ENCODE results near the gene NUP133.

DNA sequence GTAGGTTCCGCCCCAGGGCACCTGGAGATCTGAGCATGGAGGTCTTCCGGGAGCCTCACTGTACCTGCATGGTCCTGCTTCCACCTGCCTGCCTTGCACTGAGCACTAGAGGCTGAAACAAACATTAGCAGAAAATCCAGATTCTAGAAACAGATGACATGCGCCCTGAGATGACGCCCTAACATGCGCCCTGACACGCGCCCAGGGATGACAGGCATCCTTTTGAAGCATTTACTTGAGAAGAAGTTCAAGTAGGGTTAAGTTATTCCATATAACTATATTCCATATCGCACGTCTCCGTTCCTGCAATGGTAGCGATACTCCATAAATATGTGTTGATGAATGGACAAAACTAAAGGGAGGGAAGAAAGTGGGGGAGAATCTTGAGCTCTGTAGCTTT is 87.9 kb downstream of the NUP133 start:
- TF ChIP-seq GABPA (IDR thresholded peaks at IDR 0.05; ENCODE audit: low read depth): no peak
- TF ChIP-seq, protein P1, sequence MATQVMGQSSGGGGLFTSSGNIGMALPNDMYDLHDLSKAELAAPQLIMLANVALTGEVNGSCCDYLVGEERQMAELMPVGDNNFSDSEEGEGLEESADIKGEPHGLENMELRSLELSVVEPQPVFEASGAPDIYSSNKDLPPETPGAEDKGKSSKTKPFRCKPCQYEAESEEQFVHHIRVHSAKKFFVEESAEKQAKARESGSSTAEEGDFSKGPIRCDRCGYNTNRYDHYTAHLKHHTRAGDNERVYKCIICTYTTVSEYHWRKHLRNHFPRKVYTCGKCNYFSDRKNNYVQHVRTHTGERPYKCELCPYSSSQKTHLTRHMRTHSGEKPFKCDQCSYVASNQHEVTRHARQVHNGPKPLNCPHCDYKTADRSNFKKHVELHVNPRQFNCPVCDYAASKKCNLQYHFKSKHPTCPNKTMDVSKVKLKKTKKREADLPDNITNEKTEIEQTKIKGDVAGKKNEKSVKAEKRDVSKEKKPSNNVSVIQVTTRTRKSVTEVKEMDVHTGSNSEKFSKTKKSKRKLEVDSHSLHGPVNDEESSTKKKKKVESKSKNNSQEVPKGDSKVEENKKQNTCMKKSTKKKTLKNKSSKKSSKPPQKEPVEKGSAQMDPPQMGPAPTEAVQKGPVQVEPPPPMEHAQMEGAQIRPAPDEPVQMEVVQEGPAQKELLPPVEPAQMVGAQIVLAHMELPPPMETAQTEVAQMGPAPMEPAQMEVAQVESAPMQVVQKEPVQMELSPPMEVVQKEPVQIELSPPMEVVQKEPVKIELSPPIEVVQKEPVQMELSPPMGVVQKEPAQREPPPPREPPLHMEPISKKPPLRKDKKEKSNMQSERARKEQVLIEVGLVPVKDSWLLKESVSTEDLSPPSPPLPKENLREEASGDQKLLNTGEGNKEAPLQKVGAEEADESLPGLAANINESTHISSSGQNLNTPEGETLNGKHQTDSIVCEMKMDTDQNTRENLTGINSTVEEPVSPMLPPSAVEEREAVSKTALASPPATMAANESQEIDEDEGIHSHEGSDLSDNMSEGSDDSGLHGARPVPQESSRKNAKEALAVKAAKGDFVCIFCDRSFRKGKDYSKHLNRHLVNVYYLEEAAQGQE (IDR thresholded peaks at IDR 0.05; ENCODE audit: insufficient replicate concordance, low read depth): no peak
- TF ChIP-seq, protein P2, sequence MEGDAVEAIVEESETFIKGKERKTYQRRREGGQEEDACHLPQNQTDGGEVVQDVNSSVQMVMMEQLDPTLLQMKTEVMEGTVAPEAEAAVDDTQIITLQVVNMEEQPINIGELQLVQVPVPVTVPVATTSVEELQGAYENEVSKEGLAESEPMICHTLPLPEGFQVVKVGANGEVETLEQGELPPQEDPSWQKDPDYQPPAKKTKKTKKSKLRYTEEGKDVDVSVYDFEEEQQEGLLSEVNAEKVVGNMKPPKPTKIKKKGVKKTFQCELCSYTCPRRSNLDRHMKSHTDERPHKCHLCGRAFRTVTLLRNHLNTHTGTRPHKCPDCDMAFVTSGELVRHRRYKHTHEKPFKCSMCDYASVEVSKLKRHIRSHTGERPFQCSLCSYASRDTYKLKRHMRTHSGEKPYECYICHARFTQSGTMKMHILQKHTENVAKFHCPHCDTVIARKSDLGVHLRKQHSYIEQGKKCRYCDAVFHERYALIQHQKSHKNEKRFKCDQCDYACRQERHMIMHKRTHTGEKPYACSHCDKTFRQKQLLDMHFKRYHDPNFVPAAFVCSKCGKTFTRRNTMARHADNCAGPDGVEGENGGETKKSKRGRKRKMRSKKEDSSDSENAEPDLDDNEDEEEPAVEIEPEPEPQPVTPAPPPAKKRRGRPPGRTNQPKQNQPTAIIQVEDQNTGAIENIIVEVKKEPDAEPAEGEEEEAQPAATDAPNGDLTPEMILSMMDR (IDR thresholded peaks at IDR 0.05; ENCODE audit: insufficient read depth, low read length): no peak

All from HL-60 (cell line).